Activated naive CD8-positive, alpha-beta T cell treated with anti-CD3 and anti-CD28 coated beads, Interleukin-2, amount 50 U/mL, for 16 hours (primary cell): ENCODE data around the gene CWC27.

Experiments used
- DNase-seq: peaks from one replicate; pipeline ENCODE4 v3.0.0-alpha.2; 2020; ENCODE audit warnings: low read depth, low spot score

CWC27 gene

DNA sequence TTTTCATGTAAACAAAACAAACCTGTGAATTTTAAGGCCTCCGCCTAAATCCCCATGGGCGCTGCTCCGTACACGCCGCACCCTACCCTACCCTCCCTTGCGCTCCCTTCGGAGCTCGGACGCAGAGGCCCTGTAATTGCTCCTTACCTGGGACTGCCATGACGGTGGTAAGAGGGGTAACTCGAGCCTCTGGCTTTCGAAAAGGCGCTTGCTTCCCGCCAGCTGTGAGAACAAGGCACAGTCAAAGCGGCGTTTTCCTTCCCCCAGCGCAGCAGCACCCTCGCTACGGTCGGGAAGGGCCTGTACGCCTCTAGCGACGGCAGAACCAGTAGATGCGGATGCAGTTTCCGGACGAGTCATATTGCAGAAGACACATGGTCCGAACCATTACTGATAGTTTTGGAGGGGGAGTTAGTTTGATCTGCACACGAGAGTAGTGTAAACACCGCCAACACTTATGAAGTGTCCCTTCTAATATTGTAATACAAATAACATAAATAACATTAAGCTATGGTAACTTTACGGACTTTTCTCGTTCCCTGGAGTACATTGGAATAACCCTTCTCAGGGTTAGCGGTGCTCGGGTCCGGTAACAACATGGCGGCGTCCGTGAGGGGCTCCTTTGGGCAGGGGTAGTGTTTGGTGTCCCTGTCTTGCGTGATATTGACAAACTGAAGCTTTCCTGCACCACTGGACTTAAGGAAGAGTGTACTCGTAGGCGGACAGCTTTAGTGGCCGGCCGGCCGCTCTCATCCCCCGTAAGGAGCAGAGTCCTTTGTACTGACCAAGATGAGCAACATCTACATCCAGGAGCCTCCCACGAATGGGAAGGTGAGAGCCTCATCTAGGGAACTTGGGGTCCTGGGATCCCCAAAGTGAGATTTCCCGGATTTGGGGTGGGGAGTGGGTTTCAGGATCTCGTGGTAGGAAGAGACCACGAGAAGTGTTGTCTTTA, at the start of gene CWC27, which contains the start of gene SREK1IP1:
TSS of gene CWC27 (plus strand) at position 573 of the 955 bp plus-strand sequence. CDS start at position 790, 217 bp downstream.
TSS of gene SREK1IP1 (minus strand) at position 334 of the 955 bp plus-strand sequence. CDS start at position 160, 174 bp downstream.
- DNase-seq: peak; percentile 50

- DNase-seq: no peak
Observed at GRCh38 chr5:64722588-64722987, 46.1 kb upstream of the CWC27 start.

DNA sequence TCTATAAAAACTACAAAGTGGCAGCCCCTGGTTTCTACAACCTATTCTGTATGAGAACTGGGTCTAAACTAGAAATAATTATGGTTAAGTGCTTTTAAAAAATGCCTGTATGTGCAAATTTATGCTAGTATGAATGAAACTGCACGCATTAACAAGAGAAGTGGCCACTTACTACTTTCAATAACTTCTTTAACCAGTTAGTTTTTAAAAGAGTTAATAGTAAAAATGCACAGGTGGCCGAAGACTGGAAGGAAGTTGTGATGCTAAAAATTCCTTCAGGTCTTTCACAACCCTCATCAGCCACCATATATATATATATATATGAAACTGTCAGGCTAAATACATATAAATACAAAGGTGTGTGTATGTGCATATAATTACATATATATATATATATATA, 41.6 kb upstream of the CWC27 start:
- no peak for DNase-seq

GRCh38 chr5:64742411-64742810, 26.3 kb upstream of the CWC27 start:
- no peak for DNase-seq

- DNase-seq: no peak
Observed at GRCh38 chr5:64742821-64743220, 25.9 kb upstream of the CWC27 start.

DNA sequence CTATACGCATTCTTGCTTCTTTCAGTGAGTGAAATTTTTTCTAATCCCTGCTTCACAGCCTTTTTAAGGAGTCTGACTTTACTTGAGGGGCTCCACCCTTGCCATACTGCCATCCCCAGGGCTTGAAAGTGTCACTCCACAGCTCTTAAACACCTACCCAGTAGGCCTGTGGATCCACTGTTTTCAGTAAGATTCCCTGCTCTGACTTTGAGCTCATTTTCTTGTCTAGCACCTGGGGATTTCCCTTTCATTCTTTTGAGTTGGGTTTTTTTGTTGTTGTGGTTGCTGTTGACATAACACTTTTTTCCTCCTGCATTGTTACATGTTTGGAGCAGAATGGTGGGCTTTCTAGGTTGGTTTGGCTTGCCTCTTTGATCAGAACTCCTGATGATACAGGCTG, 23.8 kb upstream of the CWC27 start:
- no peak for DNase-seq

DNA sequence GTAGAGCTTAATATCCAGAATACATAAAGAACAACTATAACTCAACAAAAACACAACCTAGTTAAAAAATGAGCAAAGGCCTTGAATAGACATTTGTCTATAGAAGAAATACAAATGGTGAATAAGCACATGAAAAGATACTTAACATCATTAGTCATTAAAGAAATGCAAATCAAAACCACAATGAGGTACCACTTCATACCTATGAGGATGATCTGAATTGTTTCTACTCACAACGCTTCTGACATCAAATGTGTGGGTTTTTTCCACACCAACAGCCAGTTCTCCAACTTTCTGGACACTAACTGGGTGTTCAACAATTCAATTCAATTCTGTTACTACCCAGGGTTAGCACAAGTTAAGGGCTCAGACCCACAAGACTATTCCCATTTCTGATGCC, 22.3 kb upstream of the CWC27 start:
- DNase-seq: no peak

DNA sequence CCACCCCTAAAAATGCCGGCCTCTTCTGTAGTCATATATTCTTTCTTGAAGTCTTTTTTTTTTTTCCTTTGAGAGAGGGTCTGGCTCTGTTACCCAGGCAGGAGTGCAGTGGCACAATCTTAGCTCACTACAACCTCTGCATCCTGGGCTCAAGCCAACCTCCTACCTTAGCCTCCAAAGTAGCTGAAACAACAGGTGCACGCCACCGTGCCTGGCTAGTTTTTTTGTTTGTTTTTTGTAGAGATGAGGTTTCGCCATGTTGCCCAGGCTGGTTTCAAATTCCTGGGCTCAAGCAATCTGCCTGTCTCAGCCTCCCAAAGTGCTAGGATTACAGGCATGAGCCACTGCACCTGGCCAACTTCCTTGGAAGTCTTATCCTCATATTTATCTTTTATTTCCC, 19.3 kb upstream of the CWC27 start:
- DNase-seq: no peak

- no peak for DNase-seq
Observed at GRCh38 chr5:64754066-64754465, 14.7 kb upstream of the CWC27 start.

GRCh38 chr5:64758901-64759300, 9.8 kb upstream of the CWC27 start:
- no peak for DNase-seq

DNA sequence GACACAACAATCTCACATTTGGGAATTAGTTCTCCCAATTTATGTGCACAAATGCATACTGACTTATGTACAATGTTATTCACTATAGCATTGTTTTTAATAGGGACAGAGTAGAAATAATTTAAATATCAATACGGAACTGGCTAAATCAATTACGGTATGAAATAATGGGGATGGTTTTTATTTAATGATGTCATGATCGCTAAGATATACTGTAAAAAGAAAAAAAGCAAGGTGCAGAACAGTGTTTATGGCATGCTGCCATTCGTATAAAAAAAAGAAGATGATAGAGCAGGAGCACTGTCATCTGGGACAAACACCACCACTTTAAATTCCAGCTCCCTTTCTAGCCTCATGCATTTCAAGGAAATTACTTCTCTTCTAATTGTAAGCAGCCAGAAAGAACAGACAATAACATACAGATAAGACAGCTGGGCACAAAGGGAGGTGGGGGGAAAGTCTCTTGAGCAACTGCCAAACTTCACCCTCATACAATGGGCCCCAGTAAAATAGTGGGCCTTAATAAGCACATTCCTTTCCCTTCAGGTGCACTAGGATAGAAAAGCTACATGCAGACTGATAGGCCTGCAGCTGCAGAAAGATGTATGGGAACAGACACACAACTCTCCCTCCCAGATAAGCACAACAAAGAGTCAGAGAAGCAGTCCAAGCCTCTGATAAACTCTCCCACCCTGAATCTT, 8.6 kb upstream of the CWC27 start:
- DNase-seq: no peak

GRCh38 chr5:64763948-64764503, 4.7 kb upstream of the CWC27 start:
- DNase-seq: no peak

DNA sequence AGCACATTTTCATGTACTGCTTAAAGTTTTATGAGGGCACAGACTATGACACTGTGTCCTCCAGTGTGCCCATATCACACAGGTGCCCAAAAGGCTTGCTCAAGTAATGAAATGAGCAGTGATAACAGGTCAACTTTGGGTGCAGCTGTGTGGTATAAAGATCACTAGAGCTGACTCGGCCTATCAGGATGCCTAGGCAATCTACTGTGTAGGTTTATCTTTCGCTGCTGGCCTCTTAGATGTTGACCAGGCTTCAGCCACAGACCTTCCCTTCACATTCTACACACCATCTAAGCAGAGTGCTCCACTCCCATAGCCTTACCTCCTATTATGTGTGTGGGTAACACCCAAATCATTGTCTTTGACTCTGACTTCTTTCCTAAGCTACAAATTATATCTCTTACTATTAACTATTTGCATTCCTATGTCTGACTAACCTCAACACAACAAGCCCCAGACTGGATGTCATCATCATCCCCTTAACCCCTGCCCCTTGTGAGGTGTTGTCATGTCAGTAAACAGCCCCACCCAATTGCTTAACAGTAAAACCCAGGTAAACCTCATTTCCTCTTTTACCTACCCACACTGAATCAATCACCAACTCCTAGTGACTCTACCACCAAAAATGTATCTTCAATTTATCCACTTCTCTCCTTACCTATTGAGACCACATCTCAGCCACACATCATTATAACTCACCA, 2.8 kb upstream of the CWC27 start:
- DNase-seq: no peak

DNA sequence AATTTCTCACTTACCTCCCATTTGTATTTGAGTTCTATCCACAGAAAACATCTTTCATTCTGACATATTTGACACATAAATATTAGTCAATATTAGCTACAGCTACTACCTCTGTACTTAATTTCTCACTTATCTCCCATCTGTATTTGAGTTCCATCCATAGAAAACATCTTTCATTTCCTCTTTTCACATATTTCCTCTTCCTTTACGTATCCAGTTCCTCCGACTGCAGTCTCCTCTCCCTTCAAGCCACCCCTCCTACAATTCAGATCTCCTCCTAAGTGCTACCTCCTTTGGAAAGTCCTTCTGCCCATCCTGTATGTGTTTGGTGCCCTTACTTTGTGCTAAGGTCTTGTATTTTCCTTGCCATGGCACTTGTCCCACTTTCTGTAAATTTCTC, 1.8 kb upstream of the CWC27 start:
- DNase-seq: no peak

- no peak for DNase-seq
Observed at GRCh38 chr5:64767959-64768357, 772 bp upstream of the CWC27 start.

GRCh38 chr5:64769855-64770254, 1.1 kb downstream of the CWC27 start:
- no peak for DNase-seq

DNA sequence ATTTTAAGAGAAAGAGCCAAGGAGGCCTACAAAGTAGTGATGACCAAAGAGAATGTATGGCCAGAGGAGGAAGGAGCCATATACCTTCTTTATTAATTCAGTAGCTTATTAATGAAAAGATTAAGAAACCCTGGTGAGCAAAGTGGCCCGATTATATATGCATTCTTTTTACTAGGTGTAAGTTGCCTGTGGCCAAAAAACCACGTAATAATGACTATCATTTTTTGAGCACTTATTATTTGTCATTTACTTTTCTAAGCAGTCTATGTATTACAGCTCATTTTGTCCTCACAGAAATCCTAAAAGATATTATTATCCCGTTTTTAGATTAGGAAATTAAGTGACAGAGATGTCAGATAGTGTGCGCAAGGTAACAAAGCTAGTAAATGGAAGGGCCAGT, 3.0 kb downstream of the CWC27 start:
- DNase-seq: no peak

- DNase-seq: no peak
Observed at GRCh38 chr5:64773533-64773932, 4.8 kb downstream of the CWC27 start.

- DNase-seq: no peak
Observed at GRCh38 chr5:64775291-64775690, 6.6 kb downstream of the CWC27 start.

DNA sequence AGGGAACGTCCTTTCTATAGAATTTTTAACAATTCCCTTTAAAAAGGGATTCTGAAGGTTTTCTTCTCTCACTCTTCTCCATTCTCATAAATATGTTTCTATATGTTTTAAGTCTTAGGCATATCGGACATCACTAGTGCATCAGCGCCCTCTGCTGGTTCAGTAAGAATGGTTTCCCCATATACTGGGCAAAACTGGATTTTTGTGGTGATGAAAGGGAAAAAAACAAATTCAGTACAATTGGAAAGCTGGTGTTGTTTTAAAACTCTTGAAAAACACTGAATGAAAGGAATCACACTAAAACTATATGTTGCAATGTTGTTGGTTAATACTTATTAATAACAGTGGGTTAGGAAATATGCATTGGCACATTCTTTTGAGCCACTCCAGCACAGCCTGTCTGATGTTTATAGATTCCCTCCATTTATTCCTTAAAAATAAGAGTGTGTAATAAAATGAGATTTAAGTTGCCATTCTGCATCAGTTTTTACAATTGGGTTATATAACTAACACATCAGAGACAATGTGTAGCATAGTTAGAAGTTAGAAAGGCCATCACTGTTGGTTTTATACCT, 15.8 kb downstream of the CWC27 start:
- DNase-seq: peak; percentile 32

GRCh38 chr5:64786372-64786771, 17.6 kb downstream of the CWC27 start:
- no peak for DNase-seq
